Progenitor cell of endocrine pancreas (in vitro differentiated cells): ENCODE results near the gene TCAF1. TPM values are rescaled to one million over a fixed set of nuclear protein-coding genes. Genes with fewer than 3 reads are reported as not detected.

Experiments used
- DNase-seq: peaks from one replicate; pipeline ENCODE4 v3.0.0; 2021; ENCODE audit warnings: low spot score; ENCODE audit not compliant: unreplicated experiment
- H3K27ac Mint-ChIP-seq: 2 replicates; pipeline ENCODE4 v1.8.0; 2021; ENCODE audit warnings: mild to moderate bottlenecking, moderate library complexity, mixed read lengths
- H3K27me3 Mint-ChIP-seq: 2 replicates; pipeline ENCODE4 v1.8.0; 2021; ENCODE audit warnings: mixed read lengths
- H3K36me3 Mint-ChIP-seq: 2 replicates; pipeline ENCODE4 v1.8.0; 2022; ENCODE audit warnings: mixed read lengths; ENCODE audit not compliant: insufficient read depth
- H3K4me1 Mint-ChIP-seq: 2 replicates; pipeline ENCODE4 v1.8.0; 2021; ENCODE audit warnings: low read depth, mixed read lengths
- H3K4me3 Mint-ChIP-seq: 2 replicates; pipeline ENCODE4 v1.8.0; 2021; ENCODE audit warnings: low read depth, mild to moderate bottlenecking, moderate library complexity, mixed read lengths
- H3K9me3 Mint-ChIP-seq: 2 replicates; pipeline ENCODE4 v1.8.0; 2021; ENCODE audit warnings: low read depth, mixed read lengths
- CTCF ChIP-seq: fragments of 200-600 bp; sonication (generic); IDR thresholded peaks from one replicate; pipeline ENCODE4 v1.5.0; 2021; ENCODE audit warnings: antibody characterized with exemption, mild to moderate bottlenecking; ENCODE audit not compliant: unreplicated experiment
- total RNA-seq: library from RNA; stranded (reverse); gene quantifications from 2 replicates; pipeline ENCODE4 v1.2.1, GENCODE V29; 2021

TCAF1 gene
- total RNA-seq, 1 donor from 2014 or later = 112 TPM

GRCh38 chr7:143906895-143907294 lies 4.9 kb upstream of the TCAF1 start:
- DNase-seq = no peak
- Mint-ChIP-seq H3K9me3 (no peaks in the 10 kb centered on the region), H3K27ac (peak overlapping the region; percentile 58), H3K4me1 (peaks cover 12% of the 10 kb centered on the region), H3K36me3 (no peaks in the 10 kb centered on the region), H3K27me3 (no peaks in the 10 kb centered on the region), H3K4me3 (no peak overlapping the region)
- no peak for TF ChIP-seq CTCF

GRCh38 chr7:143906151-143906550 lies 4.2 kb upstream of the TCAF1 start:
- Mint-ChIP-seq H3K4me3 (no peak overlapping the region), H3K9me3 (no peaks in the 10 kb centered on the region), H3K4me1 (peaks cover 14% of the 10 kb centered on the region), H3K27ac (no peak overlapping the region), H3K27me3 (no peaks in the 10 kb centered on the region), H3K36me3 (no peaks in the 10 kb centered on the region)
- no peak for TF ChIP-seq CTCF
- DNase-seq = no peak

- DNase-seq = no peak
- Mint-ChIP-seq H3K27ac (no peak overlapping the region), H3K9me3 (no peaks in the 10 kb centered on the region), H3K27me3 (no peaks in the 10 kb centered on the region), H3K36me3 (no peaks in the 10 kb centered on the region), H3K4me1 (peaks cover 15% of the 10 kb centered on the region), H3K4me3 (no peak overlapping the region)
- no peak for TF ChIP-seq CTCF
Measured at GRCh38 chr7:143905509-143905908, 3.5 kb upstream of the TCAF1 start.

- H3K27ac Mint-ChIP-seq = peak overlapping the region; percentile 99
- H3K27me3 Mint-ChIP-seq = no peaks in the 10 kb centered on the region
- no peaks in the 10 kb centered on the region for H3K36me3 Mint-ChIP-seq
- peaks cover 31% of the 10 kb centered on the region for H3K4me1 Mint-ChIP-seq
- H3K9me3 Mint-ChIP-seq = no peaks in the 10 kb centered on the region
- TF ChIP-seq CTCF = no peak
- no peak for DNase-seq
- peak overlapping the region; percentile 95 for H3K4me3 Mint-ChIP-seq
Measured at GRCh38 chr7:143902332-143902899, 440 bp upstream of the TCAF1 start.

GRCh38 chr7:143901332-143901667 lies 676 bp downstream of the TCAF1 start:
- peak overlapping the region; percentile 95 for H3K4me3 Mint-ChIP-seq
- H3K9me3 Mint-ChIP-seq = no peaks in the 10 kb centered on the region
- no peaks in the 10 kb centered on the region for H3K27me3 Mint-ChIP-seq
- H3K4me1 Mint-ChIP-seq = peaks cover 31% of the 10 kb centered on the region
- TF ChIP-seq CTCF = no peak
- DNase-seq = peak; percentile 30
- no peaks in the 10 kb centered on the region for H3K36me3 Mint-ChIP-seq
- H3K27ac Mint-ChIP-seq = peak overlapping the region; percentile 99
